Skeletal muscle satellite cell (primary cell): ENCODE results near the gene ZKSCAN3. TPM values are rescaled to one million over a fixed set of nuclear protein-coding genes. Genes with fewer than 3 reads are reported as not detected.
"Not testable (repeated sequence)": the region's sequence is repeated elsewhere in the genome, so short reads cannot be mapped to it uniquely, and the experiment has no call there.

Experiments used
- H3K27me3 ChIP-seq: 2 replicates; pipeline ENCODE4 v1.7.0; 2013; ENCODE audit warnings: low read length; ENCODE audit not compliant: control insufficient read depth, insufficient read depth
- H3K36me3 ChIP-seq: 2 replicates; pipeline ENCODE4 v1.7.0; 2013; ENCODE audit warnings: mild to moderate bottlenecking, control low read depth, low read length; ENCODE audit not compliant: insufficient read depth
- H3K4me1 ChIP-seq: 2 replicates; pipeline ENCODE4 v1.7.0; 2013; ENCODE audit warnings: low read length; ENCODE audit not compliant: control insufficient read depth, insufficient read depth
- H3K4me2 ChIP-seq: 2 replicates; pipeline ENCODE4 v1.7.0; 2013; ENCODE audit warnings: mild to moderate bottlenecking, low read length
- H3K4me3 ChIP-seq: 2 replicates; pipeline ENCODE4 v1.7.0; 2013; ENCODE audit warnings: low read length
- H3K9ac ChIP-seq: 2 replicates; pipeline ENCODE4 v1.7.0; 2013; ENCODE audit warnings: mild to moderate bottlenecking, low read depth, low read length, moderate library complexity
- H3K9me3 ChIP-seq: replicated peaks from 2 replicates; pipeline ENCODE4 v1.7.0; 2013; ENCODE audit warnings: mild to moderate bottlenecking, control low read depth, low read length
- total RNA-seq: library from RNA; depleted of rRNA; stranded (reverse); fragments of >200 nt; gene quantifications from 2 replicates; pipeline ENCODE4 v1.2.3, GENCODE V29; 2012; rRNA removed

The ZKSCAN3 gene
- total RNA-seq: 3.7 and 3.8 TPM in 2 replicates

DNA sequence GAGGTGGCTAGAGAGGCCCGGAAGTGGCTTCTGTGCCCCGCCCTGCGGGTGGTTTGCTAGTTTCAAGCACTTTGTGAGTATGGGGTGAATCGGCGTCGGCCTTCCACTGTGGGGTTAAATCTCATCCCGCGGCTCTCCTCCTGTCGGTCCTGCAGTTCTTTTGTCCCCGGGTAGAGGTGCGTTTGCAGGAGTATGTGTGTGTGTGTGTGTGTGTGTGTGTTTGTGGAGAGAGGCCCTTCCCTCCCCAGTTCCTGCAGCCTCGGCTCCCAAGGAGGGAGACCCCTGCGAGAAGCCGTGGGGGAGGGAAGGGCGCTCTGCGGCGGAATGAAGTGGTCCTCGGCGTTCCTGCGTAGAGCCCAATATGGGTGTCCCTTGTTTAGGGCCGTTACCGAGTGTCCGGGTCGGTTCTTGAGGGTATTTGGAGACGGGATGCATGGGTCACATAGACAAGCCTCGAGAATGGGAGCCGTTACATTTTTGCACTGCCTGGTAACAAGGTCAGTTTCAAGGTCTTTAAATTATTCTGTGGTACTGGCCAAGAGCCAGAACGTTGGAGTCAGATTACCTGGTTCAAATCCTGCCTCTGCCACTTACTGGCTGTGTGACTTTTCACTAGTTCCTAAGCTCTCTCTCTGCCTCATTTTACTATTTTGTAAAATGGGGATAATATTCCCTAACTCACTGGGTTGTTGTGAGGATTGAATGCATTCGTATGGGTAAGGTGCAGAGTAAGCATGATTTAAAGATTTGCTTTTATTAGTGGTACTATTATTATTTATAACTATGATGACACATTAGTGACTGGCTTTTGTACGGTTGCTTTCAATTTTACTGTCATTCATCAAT lies at the start of gene ZKSCAN3:
Gene ZKSCAN3 (plus strand): TSS at position 56 of the 846 bp plus-strand sequence. CDS start 9,640 bp downstream, outside the sequence.
- Histone ChIP-seq H3K9ac (peak within 1 kb of the TSS; percentile 82), H3K27me3 (peaks cover 5% of the 10 kb centered on the region), H3K36me3 (no peaks in the 10 kb centered on the region), H3K4me3 (peak within 1 kb of the TSS; percentile 87), H3K9me3 (no peaks in the 10 kb centered on the region), H3K4me1 (peaks cover 32% of the 10 kb centered on the region), H3K4me2 (peak within 1 kb of the TSS; percentile 87)

DNA sequence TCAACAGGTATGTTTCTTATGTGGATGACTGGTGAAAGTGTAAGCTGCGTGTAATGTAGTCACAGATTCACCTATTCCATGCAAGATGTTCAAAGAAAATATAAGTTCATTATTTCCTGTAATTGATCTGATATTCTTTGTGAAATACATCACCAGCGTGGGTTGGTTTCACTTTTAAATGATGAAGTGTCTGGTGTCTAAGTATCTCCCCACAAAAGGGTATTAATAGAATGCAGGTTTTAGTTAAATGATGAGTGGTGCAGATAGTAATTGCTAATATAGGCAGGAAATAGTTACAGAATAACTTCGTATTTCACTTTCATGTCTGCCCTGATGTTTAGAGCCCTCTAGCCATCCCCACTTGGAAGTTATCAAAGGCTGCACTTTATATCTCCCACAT lies 46.2 kb upstream of the ZKSCAN3 start:
- Histone ChIP-seq H3K9ac (no peak overlapping the region), H3K4me1 (no peaks in the 10 kb centered on the region), H3K36me3 (peaks cover 8% of the 10 kb centered on the region), H3K27me3 (no peaks in the 10 kb centered on the region), H3K9me3 (no peaks in the 10 kb centered on the region), H3K4me2 (no peak overlapping the region), H3K4me3 (no peak overlapping the region)

DNA sequence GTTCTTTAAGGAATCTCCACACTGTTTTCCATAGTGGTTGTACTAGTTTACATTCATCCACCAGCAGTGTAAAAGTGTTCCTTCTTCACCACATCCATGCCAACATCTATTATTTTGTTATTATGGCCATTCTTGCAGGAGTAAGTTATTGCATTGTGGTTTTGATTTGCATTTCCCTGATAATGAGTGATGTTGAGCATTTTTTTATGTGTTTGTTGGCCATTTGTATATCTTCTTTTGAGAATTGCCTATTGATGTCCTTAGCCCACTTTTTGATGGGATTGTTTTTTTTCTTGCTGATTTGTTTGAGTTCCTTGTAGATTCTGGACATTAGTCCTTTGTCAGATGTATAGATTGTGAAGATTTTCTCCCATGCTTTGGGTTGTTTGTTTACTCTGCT lies 43.4 kb upstream of the ZKSCAN3 start:
- not testable (repeated sequence) for H3K4me1 ChIP-seq, H3K9ac ChIP-seq

DNA sequence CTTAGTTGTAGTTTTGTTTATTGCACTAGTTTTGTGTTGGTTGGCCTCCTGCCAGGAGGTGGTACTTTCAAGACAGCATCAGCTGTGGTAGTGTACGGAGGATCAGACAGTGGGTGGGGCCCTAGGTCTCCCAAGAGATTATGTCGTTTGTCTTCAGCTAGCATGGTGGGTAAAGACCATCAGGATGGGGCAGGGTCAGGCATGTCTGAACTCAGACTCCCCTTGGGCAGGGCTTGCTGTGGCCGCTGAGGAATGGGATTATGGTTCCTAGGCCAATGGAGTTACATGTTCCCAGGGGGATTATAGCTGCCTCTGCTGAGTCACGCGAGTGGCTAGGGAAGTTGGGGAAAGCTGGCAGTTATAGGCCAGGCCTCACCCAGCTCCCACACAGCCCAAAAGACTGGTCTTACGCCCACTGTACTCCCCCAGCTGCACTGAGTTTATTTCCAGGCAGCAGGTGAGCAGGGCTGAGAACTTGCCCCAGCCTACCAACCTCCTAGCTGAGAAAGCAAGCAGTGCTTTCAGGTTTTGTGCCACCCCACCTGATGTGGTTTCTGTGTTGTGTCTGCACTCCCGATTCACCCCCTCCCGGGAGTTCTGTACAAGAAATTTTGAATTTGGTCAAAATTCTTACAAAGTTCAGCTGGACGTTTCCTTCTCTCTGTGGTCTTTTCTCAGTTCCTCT lies 38.5 kb upstream of the ZKSCAN3 start:
- Histone ChIP-seq H3K4me2 (no peak overlapping the region), H3K27me3 (no peaks in the 10 kb centered on the region), H3K4me1 (no peaks in the 10 kb centered on the region), H3K36me3 (no peaks in the 10 kb centered on the region), H3K9ac (no peak overlapping the region), H3K9me3 (no peaks in the 10 kb centered on the region), H3K4me3 (no peak overlapping the region)

More for the DNA sequence above, 43.4 kb upstream of the ZKSCAN3 start:
- H3K4me2 ChIP-seq, H3K36me3 ChIP-seq, H3K4me3 ChIP-seq, H3K9me3 ChIP-seq, H3K27me3 ChIP-seq: not testable (repeated sequence)

DNA sequence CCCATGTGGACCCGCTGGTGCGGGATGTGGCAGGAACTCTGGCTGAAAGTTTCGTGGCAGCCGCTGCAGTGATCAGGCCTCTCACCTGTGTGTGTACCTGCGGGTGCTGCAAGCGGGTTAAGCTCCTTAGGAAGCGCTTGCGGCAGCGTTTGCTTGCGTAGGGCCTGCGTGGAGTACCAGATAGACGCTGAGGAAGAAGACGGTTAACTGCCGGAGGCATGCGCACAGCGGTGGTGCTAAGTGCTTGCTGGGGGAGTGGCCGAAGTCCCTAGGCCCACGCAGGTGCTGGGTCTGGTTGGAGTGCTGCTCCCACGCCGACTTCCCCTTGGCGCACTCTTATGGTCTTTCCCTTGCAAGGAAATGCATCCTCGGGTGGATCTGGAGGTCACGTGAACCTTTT lies 36.8 kb upstream of the ZKSCAN3 start:
- no peak overlapping the region for H3K9ac ChIP-seq
- no peak overlapping the region for H3K4me3 ChIP-seq
- no peak overlapping the region for H3K4me2 ChIP-seq
- no peaks in the 10 kb centered on the region for H3K9me3 ChIP-seq
- H3K27me3 ChIP-seq: no peaks in the 10 kb centered on the region
- no peaks in the 10 kb centered on the region for H3K4me1 ChIP-seq
- H3K36me3 ChIP-seq: no peaks in the 10 kb centered on the region

DNA sequence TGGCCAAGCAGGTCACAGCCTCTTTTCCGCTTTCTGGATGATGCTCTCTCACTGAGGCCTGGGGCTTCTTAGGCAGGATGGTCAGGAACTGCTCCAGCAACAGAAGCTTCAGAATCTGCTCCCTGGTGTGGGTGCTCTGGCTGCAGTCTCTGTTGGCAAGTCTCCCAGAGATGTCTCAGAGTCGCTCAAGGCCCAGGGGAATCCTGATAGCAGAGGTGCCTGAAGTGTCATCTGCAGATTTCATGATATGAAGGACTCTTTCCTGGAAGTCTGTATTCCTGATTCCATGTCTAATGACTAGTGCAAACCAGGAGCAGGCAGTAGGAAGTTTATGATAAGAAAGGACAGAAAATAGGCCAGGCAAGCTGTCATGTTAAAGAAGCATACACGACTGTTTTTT lies 34.1 kb upstream of the ZKSCAN3 start:
- no peaks in the 10 kb centered on the region for H3K9me3 ChIP-seq
- H3K4me2 ChIP-seq: no peak overlapping the region
- H3K9ac ChIP-seq: no peak overlapping the region
- H3K36me3 ChIP-seq: no peaks in the 10 kb centered on the region
- H3K4me1 ChIP-seq: no peaks in the 10 kb centered on the region
- H3K27me3 ChIP-seq: no peaks in the 10 kb centered on the region
- no peak overlapping the region for H3K4me3 ChIP-seq

DNA sequence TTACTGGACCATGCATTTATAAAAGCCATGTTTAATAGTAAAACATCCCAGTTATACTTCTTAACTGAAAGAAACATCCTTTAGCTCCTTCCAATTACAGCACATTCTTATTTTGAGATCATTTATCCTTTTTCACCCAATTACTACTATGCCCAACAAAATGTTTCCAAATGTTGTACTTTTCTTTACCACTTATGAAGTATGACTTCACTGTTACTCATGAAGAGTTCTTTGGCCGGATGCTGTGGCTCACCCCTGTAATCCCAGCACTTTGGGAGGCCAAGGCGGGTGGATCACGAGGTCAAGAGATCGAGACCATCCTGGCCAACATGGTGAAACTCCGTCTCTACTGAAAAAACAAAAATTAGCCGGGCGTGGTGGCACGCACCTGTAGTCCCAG lies 31.9 kb upstream of the ZKSCAN3 start:
- H3K9ac ChIP-seq, H3K4me1 ChIP-seq, H3K27me3 ChIP-seq, H3K9me3 ChIP-seq, H3K4me2 ChIP-seq, H3K4me3 ChIP-seq, H3K36me3 ChIP-seq: not testable (repeated sequence)

DNA sequence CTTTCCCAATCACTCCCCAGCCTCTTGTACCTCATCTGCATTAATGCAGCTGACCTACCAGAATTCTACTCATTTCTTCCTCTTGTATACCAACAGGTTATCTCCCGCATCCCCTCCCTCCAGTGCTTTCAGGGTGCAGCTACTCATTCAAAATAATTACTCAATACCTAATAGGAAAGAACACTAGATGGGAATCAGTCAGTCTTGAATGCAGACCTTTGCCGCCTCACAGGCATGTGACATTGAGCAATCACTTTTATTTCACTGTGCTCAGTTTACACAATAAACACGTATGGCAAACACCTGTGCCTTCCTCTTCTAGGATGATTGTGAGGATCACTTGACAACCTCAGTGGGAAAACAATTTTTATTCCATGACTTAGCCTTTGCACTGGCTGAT lies 27.1 kb upstream of the ZKSCAN3 start:
- no peak overlapping the region for H3K4me2 ChIP-seq
- no peaks in the 10 kb centered on the region for H3K27me3 ChIP-seq
- peaks cover 5% of the 10 kb centered on the region for H3K36me3 ChIP-seq
- no peak overlapping the region for H3K4me3 ChIP-seq
- H3K9me3 ChIP-seq: peaks cover 15% of the 10 kb centered on the region
- no peaks in the 10 kb centered on the region for H3K4me1 ChIP-seq
- no peak overlapping the region for H3K9ac ChIP-seq

DNA sequence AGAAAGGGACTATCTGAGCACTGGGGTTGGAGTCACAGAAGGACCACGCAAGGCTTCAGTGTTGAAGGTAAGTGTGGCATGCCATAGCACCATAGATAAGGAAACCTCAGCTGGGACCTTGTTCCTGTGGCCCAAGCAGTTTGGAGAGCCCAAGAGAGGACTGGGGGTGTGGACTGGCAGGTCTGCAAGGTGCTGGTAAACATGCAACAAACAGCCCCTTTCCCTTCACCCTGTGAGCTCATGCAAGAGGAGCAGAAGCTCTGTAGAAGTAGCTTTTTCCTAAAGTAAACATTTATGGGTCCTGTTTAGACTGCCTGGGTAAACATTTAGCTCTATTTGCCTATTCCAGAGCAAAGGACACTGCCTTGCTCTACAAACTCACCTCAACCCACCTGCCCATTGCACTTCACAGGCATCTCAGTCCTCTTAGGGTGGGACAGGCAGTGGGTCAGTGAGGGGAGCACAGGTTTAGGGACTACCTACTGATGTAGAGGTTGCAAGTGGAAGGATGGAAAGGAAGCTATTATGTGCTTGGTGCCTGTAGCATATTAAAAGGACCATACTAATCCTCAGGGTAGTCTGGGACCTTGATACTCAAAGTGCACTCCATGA lies 25.8 kb upstream of the ZKSCAN3 start:
- Histone ChIP-seq H3K9ac (no peak overlapping the region), H3K4me3 (no peak overlapping the region), H3K4me1 (no peaks in the 10 kb centered on the region), H3K27me3 (no peaks in the 10 kb centered on the region), H3K4me2 (no peak overlapping the region), H3K36me3 (peaks cover 5% of the 10 kb centered on the region), H3K9me3 (peaks cover 15% of the 10 kb centered on the region)

DNA sequence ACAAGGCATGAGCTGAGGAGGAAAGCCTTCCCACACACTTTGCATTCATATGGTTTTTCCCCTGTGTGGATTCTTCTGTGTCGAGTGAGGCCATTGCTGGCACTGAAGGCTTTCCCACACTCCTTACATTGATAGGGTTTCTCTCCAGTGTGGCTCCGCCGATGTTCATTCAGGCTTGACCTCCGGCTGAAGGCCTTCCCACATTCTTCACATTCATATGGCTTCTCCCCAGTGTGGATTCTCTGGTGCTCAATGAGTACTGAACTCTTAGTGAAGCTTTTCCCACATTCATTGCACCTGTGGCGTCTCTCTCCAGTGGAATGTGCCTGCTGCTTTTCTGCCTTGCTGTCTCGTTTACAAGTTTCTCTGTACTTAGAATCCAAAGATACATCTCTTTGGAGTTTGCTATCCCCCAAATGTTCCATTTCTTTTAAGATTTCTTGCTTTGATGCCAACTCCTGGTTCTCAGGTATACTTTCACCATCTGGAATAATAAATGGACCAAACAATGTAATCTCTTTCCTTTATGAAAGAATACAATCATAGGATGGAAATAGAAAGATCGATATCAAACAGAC lies 23.3 kb upstream of the ZKSCAN3 start:
- peaks cover 15% of the 10 kb centered on the region for H3K9me3 ChIP-seq
- H3K27me3 ChIP-seq: no peaks in the 10 kb centered on the region
- H3K4me2 ChIP-seq: no peak overlapping the region
- peaks cover 5% of the 10 kb centered on the region for H3K36me3 ChIP-seq
- no peak overlapping the region for H3K9ac ChIP-seq
- no peaks in the 10 kb centered on the region for H3K4me1 ChIP-seq
- H3K4me3 ChIP-seq: no peak overlapping the region

DNA sequence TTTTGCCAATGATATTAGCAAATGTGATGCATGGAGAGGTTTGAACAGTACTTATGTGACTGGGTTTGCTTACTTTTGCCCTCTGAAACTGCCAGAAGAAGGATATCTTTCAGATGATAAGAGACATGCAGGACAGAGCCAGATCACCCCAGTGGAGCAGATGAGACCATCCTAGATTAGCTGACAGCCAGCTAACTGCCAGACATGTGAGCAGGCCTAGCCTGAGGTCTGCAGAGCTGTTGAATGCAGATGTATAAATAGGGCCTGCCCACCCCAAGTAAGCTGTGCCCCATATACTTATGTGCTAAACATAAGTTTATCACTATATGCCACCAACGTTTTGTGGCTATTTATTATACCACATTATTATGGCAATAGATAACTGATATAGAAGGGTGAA lies 19.7 kb upstream of the ZKSCAN3 start:
- H3K27me3 ChIP-seq: no peaks in the 10 kb centered on the region
- H3K9me3 ChIP-seq: peaks cover 15% of the 10 kb centered on the region
- H3K4me3 ChIP-seq: no peak overlapping the region
- no peak overlapping the region for H3K9ac ChIP-seq
- no peaks in the 10 kb centered on the region for H3K4me1 ChIP-seq
- peaks cover 5% of the 10 kb centered on the region for H3K36me3 ChIP-seq
- H3K4me2 ChIP-seq: no peak overlapping the region
